Duodenal mucosa (tissue), 2 donors: ENCODE results near the gene EPHX1.

Experiments used
- H3K27ac ChIP-seq: one replicate; pipeline ENCODE4 v1.7.0; 2013; ENCODE audit warnings: low read depth, low read length
- H3K27me3 ChIP-seq, 2 donors: one replicate each; pipeline ENCODE4 v1.7.0; 2013; ENCODE audit warnings: low read length in 2 of 2, control low read depth in 1 of 2; ENCODE audit not compliant: insufficient read depth in 2 of 2, control insufficient read depth in 1 of 2
- H3K36me3 ChIP-seq, 2 donors: one replicate each; pipeline ENCODE4 v1.7.0; 2013; ENCODE audit warnings: low read length in 2 of 2, control low read depth in 1 of 2; ENCODE audit not compliant: insufficient read depth in 2 of 2, control insufficient read depth in 1 of 2
- H3K4me1 ChIP-seq, 2 donors: one replicate each; pipeline ENCODE4 v1.7.0; 2013; ENCODE audit warnings: low read length in 2 of 2, control low read depth in 1 of 2; ENCODE audit not compliant: insufficient read depth in 2 of 2, control insufficient read depth in 1 of 2
- H3K4me3 ChIP-seq, 2 donors: one replicate each; pipeline ENCODE4 v1.7.0; 2013; ENCODE audit warnings: low read length in 2 of 2, low read depth in 1 of 2
- H3K9ac ChIP-seq, 2 donors: one replicate each; pipeline ENCODE4 v1.7.0; 2013; ENCODE audit warnings: low read length in 2 of 2, low read depth in 1 of 2
- H3K9me3 ChIP-seq, 2 donors: one replicate each; pipeline ENCODE4 v1.7.0; 2013; ENCODE audit warnings: low read length in 2 of 2, control low read depth in 1 of 2; ENCODE audit not compliant: control insufficient read depth in 1 of 2

The EPHX1 gene

GRCh38 chr1:225768662-225769426 lies 41.1 kb upstream of the EPHX1 start:
- peaks cover 14 to 16% of the 10 kb centered on the region in 2 donors for H3K4me1 ChIP-seq
- no peak overlapping the region for H3K27ac ChIP-seq
- no peaks in the 10 kb centered on the region for H3K27me3 ChIP-seq
- no peaks in the 10 kb centered on the region for H3K36me3 ChIP-seq
- no peak overlapping the region for H3K9ac ChIP-seq
- H3K9me3 ChIP-seq, result no peaks in the 10 kb centered on the region
- no peak overlapping the region for H3K4me3 ChIP-seq

- Histone ChIP-seq H3K27ac (no peak overlapping the region), H3K4me3 (no peak overlapping the region), H3K4me1 (peaks cover 10 to 16% of the 10 kb centered on the region in 2 donors), H3K9ac (no peak overlapping the region), H3K9me3 (no peaks in the 10 kb centered on the region), H3K36me3 (no peaks in the 10 kb centered on the region), H3K27me3 (no peaks in the 10 kb centered on the region)
Measured at GRCh38 chr1:225769687-225770086, 40.2 kb upstream of the EPHX1 start.

GRCh38 chr1:225770561-225771248 lies 39.2 kb upstream of the EPHX1 start:
- no peak overlapping the region for H3K27ac ChIP-seq
- H3K4me1 ChIP-seq, result peaks cover 10 to 16% of the 10 kb centered on the region in 2 donors
- no peaks in the 10 kb centered on the region for H3K27me3 ChIP-seq
- H3K9me3 ChIP-seq, result no peaks in the 10 kb centered on the region
- no peak overlapping the region for H3K9ac ChIP-seq
- H3K36me3 ChIP-seq, result no peaks in the 10 kb centered on the region
- H3K4me3 ChIP-seq, result no peak overlapping the region

- no peaks in the 10 kb centered on the region for H3K9me3 ChIP-seq
- no peak overlapping the region for H3K9ac ChIP-seq
- H3K27ac ChIP-seq, result no peak overlapping the region
- H3K27me3 ChIP-seq, result no peaks in the 10 kb centered on the region
- H3K36me3 ChIP-seq, result no peaks in the 10 kb centered on the region
- H3K4me3 ChIP-seq, result no peak overlapping the region
- peaks cover 10 to 16% of the 10 kb centered on the region in 2 donors for H3K4me1 ChIP-seq
Measured at GRCh38 chr1:225771661-225772322, 38.1 kb upstream of the EPHX1 start.

- Histone ChIP-seq H3K4me1 (peaks cover 10 to 16% of the 10 kb centered on the region in 2 donors), H3K9me3 (no peaks in the 10 kb centered on the region), H3K9ac (no peak overlapping the region), H3K27me3 (no peaks in the 10 kb centered on the region), H3K4me3 (no peak overlapping the region), H3K27ac (no peak overlapping the region), H3K36me3 (no peaks in the 10 kb centered on the region)
Measured at GRCh38 chr1:225772323-225772768, 37.6 kb upstream of the EPHX1 start.

- peaks cover 7 to 15% of the 10 kb centered on the region in 2 donors for H3K4me1 ChIP-seq
- no peaks in the 10 kb centered on the region for H3K9me3 ChIP-seq
- H3K27me3 ChIP-seq, result no peaks in the 10 kb centered on the region
- H3K27ac ChIP-seq, result no peak overlapping the region
- H3K9ac ChIP-seq, result no peak overlapping the region
- H3K4me3 ChIP-seq, result peak overlapping the region in 1 of 2 donors; percentile 31
- no peaks in the 10 kb centered on the region for H3K36me3 ChIP-seq
Measured at GRCh38 chr1:225772848-225773247, 37.1 kb upstream of the EPHX1 start.

- no peak overlapping the region for H3K4me3 ChIP-seq
- H3K27me3 ChIP-seq, result no peaks in the 10 kb centered on the region
- peaks cover 5 to 17% of the 10 kb centered on the region in 2 donors for H3K4me1 ChIP-seq
- H3K27ac ChIP-seq, result no peak overlapping the region
- no peaks in the 10 kb centered on the region for H3K9me3 ChIP-seq
- no peak overlapping the region for H3K9ac ChIP-seq
- no peaks in the 10 kb centered on the region for H3K36me3 ChIP-seq
Measured at GRCh38 chr1:225774281-225775147, 35.4 kb upstream of the EPHX1 start.

GRCh38 chr1:225776294-225776693 lies 33.6 kb upstream of the EPHX1 start:
- Histone ChIP-seq H3K9ac (no peak overlapping the region), H3K36me3 (no peaks in the 10 kb centered on the region), H3K27ac (no peak overlapping the region), H3K27me3 (no peaks in the 10 kb centered on the region), H3K9me3 (no peaks in the 10 kb centered on the region), H3K4me1 (peaks cover 15 to 24% of the 10 kb centered on the region in 2 donors), H3K4me3 (no peak overlapping the region)

- peak overlapping the region; percentile 2 for H3K27ac ChIP-seq
- H3K4me3 ChIP-seq, result peak overlapping the region; percentile 70 to 86
- H3K9ac ChIP-seq, result peak overlapping the region; percentile 42 to 89
- no peaks in the 10 kb centered on the region for H3K36me3 ChIP-seq
- no peaks in the 10 kb centered on the region for H3K9me3 ChIP-seq
- H3K27me3 ChIP-seq, result no peaks in the 10 kb centered on the region
- H3K4me1 ChIP-seq, result peaks cover 15 to 20% of the 10 kb centered on the region in 2 donors
Measured at GRCh38 chr1:225777058-225777582, 32.8 kb upstream of the EPHX1 start.
